ENCODE data around the gene GLDN. TPM values are rescaled to one million over a fixed set of nuclear protein-coding genes. Genes with fewer than 3 reads are reported as not detected.

The GLDN gene
- total RNA-seq, 1 donor from 2014 or later: not detected

DNA sequence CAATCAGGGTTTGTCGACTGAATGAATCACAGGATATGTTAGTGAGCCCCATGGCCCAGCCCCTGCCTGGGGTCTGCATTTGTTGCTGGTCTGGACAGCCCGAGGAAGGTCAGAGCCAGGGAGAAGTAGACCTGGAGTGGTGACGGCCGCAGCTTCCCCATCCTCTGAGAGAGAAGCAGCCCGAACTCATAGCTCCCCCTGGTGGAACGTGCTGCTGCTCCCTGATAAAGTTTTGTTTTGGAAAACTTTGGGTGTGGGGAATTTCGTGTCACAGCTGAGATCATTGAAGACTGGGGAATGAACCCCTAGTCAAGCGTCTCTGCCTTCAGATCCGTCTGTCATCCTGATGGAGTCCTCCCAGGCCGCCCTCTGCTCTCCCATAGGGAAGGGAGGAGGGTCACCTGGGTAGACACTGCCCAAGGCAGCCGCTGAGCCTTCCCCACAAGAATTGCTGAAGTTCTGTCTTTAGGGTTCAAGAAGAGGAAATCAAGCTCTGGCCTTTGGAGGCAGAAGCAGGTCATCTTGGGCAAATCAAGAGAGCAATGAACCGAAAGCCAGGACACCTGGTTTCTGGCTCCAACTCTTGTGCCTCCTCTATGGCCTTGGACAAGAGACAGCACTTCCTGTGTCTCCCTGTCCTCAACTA, 60.5 kb downstream of the GLDN start:
- Mint-ChIP-seq H3K4me1 (ENCODE audit: unreplicated experiment) (no peaks in the 10 kb centered on the region), H3K27ac (ENCODE audit: unreplicated experiment) (no peak overlapping the region), H3K9me3 (ENCODE audit: unreplicated experiment) (no peaks in the 10 kb centered on the region), H3K4me3 (ENCODE audit: unreplicated experiment) (no peak overlapping the region), H3K36me3 (ENCODE audit: unreplicated experiment) (no peaks in the 10 kb centered on the region), H3K27me3 (ENCODE audit: unreplicated experiment) (peaks cover 70% of the 10 kb centered on the region)
- peak; percentile 78 for DNase-seq (ENCODE audit: extremely low spot score, unreplicated experiment)
- TF ChIP-seq, protein P1, sequence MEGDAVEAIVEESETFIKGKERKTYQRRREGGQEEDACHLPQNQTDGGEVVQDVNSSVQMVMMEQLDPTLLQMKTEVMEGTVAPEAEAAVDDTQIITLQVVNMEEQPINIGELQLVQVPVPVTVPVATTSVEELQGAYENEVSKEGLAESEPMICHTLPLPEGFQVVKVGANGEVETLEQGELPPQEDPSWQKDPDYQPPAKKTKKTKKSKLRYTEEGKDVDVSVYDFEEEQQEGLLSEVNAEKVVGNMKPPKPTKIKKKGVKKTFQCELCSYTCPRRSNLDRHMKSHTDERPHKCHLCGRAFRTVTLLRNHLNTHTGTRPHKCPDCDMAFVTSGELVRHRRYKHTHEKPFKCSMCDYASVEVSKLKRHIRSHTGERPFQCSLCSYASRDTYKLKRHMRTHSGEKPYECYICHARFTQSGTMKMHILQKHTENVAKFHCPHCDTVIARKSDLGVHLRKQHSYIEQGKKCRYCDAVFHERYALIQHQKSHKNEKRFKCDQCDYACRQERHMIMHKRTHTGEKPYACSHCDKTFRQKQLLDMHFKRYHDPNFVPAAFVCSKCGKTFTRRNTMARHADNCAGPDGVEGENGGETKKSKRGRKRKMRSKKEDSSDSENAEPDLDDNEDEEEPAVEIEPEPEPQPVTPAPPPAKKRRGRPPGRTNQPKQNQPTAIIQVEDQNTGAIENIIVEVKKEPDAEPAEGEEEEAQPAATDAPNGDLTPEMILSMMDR (IDR thresholded peaks at IDR 0.05): peak; percentile 52

DNA sequence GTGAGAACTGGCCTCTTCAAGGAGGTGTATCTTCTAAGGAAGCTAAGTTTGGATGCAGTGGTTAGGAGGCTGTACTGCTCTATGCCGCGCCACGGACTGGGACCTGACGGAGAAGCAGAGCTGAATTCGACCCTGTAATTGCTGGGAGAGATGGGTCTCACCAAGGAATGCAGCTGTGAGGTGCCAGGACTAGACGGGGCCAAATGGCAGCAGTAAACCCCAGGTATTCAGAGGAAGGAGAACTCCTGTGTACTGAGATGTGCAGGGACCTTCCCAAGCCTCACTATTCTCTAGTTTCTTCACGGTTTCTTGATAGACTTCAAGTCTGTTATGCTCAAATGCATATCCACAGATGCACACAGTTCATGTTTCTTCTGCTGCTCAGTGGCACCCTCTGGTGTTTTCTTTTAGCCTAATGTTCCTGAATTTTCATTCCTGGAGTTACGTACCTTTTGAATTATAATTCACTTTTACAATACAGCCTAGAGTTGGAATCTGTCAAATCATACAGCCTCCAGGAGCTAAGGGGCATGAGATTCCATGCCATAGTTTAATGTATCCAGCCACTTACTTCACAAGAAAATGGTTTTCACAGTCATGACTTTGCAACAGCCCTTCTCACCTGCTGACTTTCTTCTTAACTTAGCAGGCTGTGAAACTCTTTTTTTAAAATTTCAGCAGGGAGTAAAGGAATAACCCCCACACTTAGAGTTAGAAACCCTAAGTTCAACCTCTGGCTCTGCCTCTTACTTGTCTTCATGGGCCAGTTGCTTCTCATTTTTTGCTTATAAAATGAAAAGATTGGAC, 61.8 kb downstream of the GLDN start:
- TF ChIP-seq, protein P1 (IDR thresholded peaks at IDR 0.05): peak; percentile 68

DNA sequence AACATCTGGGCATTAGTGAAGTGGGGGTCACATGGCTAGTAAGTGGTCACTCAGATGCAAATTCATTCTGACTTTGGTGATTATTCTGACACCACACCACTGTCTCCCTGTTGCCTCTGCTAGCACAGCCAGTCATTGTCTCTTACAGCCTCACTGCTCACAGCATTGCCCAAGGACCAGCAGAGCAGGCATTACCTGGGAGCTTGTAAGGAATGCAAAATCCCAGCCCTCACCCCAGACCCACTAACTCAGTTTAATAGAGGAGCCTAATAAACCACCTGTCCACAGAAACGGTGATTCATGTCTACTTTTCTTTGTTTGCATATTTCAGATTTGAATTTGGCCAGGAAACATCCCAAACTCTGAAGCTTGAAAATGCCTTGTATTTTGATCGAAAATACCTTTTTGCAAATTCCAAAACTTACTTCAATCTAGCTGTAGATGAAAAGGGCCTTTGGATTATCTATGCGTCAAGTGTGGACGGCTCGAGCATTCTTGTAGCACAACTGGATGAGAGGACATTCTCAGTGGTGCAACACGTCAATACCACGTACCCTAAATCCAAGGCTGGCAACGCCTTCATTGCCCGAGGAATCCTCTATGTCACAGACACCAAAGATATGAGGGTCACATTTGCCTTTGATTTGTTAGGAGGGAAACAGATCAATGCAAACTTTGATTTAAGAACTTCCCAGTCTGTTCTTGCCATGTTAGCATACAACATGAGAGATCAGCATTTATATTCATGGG, 62.7 kb downstream of the GLDN start:
- H3K27me3 Mint-ChIP-seq (ENCODE audit: unreplicated experiment): peaks cover 71% of the 10 kb centered on the region
- TF ChIP-seq, protein P1 (IDR thresholded peaks at IDR 0.05): no peak
- H3K9me3 Mint-ChIP-seq (ENCODE audit: unreplicated experiment): no peaks in the 10 kb centered on the region
- H3K4me1 Mint-ChIP-seq (ENCODE audit: unreplicated experiment): no peaks in the 10 kb centered on the region
- no peaks in the 10 kb centered on the region for H3K36me3 Mint-ChIP-seq (ENCODE audit: unreplicated experiment)
- no peak overlapping the region for H3K27ac Mint-ChIP-seq (ENCODE audit: unreplicated experiment)
- DNase-seq (ENCODE audit: extremely low spot score, unreplicated experiment): peak; percentile 21
- no peak overlapping the region for H3K4me3 Mint-ChIP-seq (ENCODE audit: unreplicated experiment)

More for the DNA sequence above, 61.8 kb downstream of the GLDN start:
- peaks cover 74% of the 10 kb centered on the region for H3K27me3 Mint-ChIP-seq (ENCODE audit: unreplicated experiment)
- no peaks in the 10 kb centered on the region for H3K36me3 Mint-ChIP-seq (ENCODE audit: unreplicated experiment)
- H3K9me3 Mint-ChIP-seq (ENCODE audit: unreplicated experiment): no peaks in the 10 kb centered on the region
- peak; percentile 46 for DNase-seq (ENCODE audit: extremely low spot score, unreplicated experiment)
- no peak overlapping the region for H3K4me3 Mint-ChIP-seq (ENCODE audit: unreplicated experiment)
- no peak overlapping the region for H3K27ac Mint-ChIP-seq (ENCODE audit: unreplicated experiment)
- H3K4me1 Mint-ChIP-seq (ENCODE audit: unreplicated experiment): no peaks in the 10 kb centered on the region

DNA sequence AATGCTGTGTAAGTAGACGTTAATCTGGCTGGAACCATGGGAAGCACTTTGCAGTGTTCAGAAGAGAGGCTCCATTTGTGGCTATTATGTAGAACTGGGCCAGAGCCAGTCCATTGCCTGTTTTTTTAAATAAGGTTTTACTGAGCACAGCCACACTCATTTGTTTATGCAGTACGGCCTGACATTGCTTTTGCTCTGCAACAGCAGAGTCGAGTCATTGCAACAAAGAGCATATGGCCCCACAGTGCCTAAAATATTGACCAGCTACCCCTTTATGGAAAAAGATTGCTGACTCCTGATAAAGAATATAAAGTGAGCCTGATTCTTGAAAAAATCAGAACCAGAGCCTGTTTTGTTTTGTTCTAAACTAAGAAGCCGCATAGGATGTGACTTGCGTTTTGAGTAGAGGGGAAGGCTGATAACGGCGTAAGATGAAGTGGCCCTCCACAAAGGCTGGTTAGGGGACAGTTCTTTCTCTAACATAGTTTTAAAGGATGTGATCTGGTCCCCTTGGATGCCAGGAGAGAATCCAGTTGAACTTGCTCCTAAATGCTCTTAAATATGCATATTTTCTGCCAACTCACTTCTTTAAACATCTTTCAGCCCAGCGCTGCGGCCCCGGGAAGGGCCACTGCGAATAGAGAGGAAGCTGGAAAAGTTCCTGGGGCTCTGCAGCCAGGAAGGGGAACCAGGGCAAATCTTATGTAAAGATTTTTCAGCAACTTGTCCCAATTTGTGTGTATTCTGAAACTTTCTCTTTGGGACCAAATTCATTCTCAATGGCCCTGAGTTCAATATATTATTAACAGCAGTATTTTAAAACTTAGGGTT, 64.5 kb downstream of the GLDN start:
- H3K4me1 Mint-ChIP-seq (ENCODE audit: unreplicated experiment): no peaks in the 10 kb centered on the region
- DNase-seq (ENCODE audit: extremely low spot score, unreplicated experiment): peak; percentile 36
- H3K36me3 Mint-ChIP-seq (ENCODE audit: unreplicated experiment): no peaks in the 10 kb centered on the region
- H3K9me3 Mint-ChIP-seq (ENCODE audit: unreplicated experiment): no peaks in the 10 kb centered on the region
- TF ChIP-seq, protein P1 (IDR thresholded peaks at IDR 0.05): no peak
- peaks cover 68% of the 10 kb centered on the region for H3K27me3 Mint-ChIP-seq (ENCODE audit: unreplicated experiment)
- H3K4me3 Mint-ChIP-seq (ENCODE audit: unreplicated experiment): no peak overlapping the region
- H3K27ac Mint-ChIP-seq (ENCODE audit: unreplicated experiment): no peak overlapping the region

All from osteocyte (in vitro differentiated cells).